HEK293T (cell line): ENCODE measurements around the gene ZNF865.

Experiments used
- CTCF ChIA-PET: fragments of 350-600 bp; formaldehyde crosslinking; extraction: SDS; loops from one replicate; lab custom pipeline; 2021; ENCODE audit warnings: antibody characterized with exemption, inconsistent platforms; lab: Yijun Ruan, JAX
- POLR2A ChIA-PET: fragments of 350-600 bp; formaldehyde crosslinking; extraction: SDS; loops from one replicate; lab custom pipeline; 2020; ENCODE audit warnings: antibody characterized with exemption, inconsistent platforms; lab: Yijun Ruan, JAX
- DNase-seq: peaks from one replicate; pipeline ENCODE4 v3.0.0; 2012; ENCODE audit warnings: mixed read lengths; ENCODE audit errors: extremely low spot score
- ARNT ChIP-seq: fragments of 450-650 bp; IDR thresholded peaks from 2 replicates; pipeline ENCODE4 v1.6.1; 2017; ENCODE audit warnings: mild to moderate bottlenecking
- BHLHE40 ChIP-seq: fragments of 450-650 bp; IDR thresholded peaks from 2 replicates; pipeline ENCODE4 v1.6.1; 2016; ENCODE audit warnings: mild to moderate bottlenecking, moderate library complexity, borderline replicate concordance
- CTBP1 ChIP-seq: fragments of 450-650 bp; IDR thresholded peaks from 2 replicates; pipeline ENCODE4 v1.6.1; 2016; ENCODE audit warnings: borderline replicate concordance
- ELF4 ChIP-seq: fragments of 450-650 bp; IDR thresholded peaks from 2 replicates; pipeline ENCODE4 v1.6.1; 2017; ENCODE audit warnings: antibody characterized with exemption
- FOXA1 ChIP-seq: fragments of 450-650 bp; IDR thresholded peaks from 2 replicates; pipeline ENCODE4 v1.6.1; 2016; ENCODE audit warnings: mild to moderate bottlenecking
- FOXK2 ChIP-seq: fragments of 450-650 bp; IDR thresholded peaks from 2 replicates; pipeline ENCODE4 v1.6.1; 2016; ENCODE audit warnings: mild to moderate bottlenecking
- FOXM1 ChIP-seq: fragments of 450-650 bp; IDR thresholded peaks from 2 replicates; pipeline ENCODE4 v1.6.1; 2017; ENCODE audit warnings: mild to moderate bottlenecking, borderline replicate concordance
- HDGF ChIP-seq: fragments of 450-650 bp; IDR thresholded peaks from 2 replicates; pipeline ENCODE4 v1.6.1; 2017; ENCODE audit warnings: antibody characterized with exemption, borderline replicate concordance
- L3MBTL2 ChIP-seq: fragments of 450-650 bp; conservative IDR thresholded peaks from 2 replicates; pipeline ENCODE4 v1.6.1; 2016; ENCODE audit warnings: mild to moderate bottlenecking
- LEF1 ChIP-seq: fragments of 450-650 bp; IDR thresholded peaks from 2 replicates; pipeline ENCODE4 v1.6.1; 2017; ENCODE audit warnings: mild to moderate bottlenecking, borderline replicate concordance
- NFRKB ChIP-seq: fragments of 450-650 bp; IDR thresholded peaks from 2 replicates; pipeline ENCODE4 v1.6.1; 2016; ENCODE audit warnings: mild to moderate bottlenecking, moderate library complexity
- SP1 ChIP-seq: fragments of 450-650 bp; IDR thresholded peaks from 2 replicates; pipeline ENCODE4 v1.6.1; 2017
- SUZ12 ChIP-seq: fragments of 450-650 bp; IDR thresholded peaks from 2 replicates; pipeline ENCODE4 v1.6.1; 2016; ENCODE audit warnings: mild to moderate bottlenecking
- TARDBP ChIP-seq: fragments of 450-650 bp; IDR thresholded peaks from 2 replicates; pipeline ENCODE4 v1.6.1; 2016
- ZNF384 ChIP-seq: fragments of 450-650 bp; IDR thresholded peaks from 2 replicates; pipeline ENCODE4 v1.6.1; 2016
- TF ChIP-seq, protein P1 (sequence below): fragments of 450-650 bp; IDR thresholded peaks from 2 replicates; pipeline ENCODE4 v1.6.1; 2016

ZNF865 gene

DNA sequence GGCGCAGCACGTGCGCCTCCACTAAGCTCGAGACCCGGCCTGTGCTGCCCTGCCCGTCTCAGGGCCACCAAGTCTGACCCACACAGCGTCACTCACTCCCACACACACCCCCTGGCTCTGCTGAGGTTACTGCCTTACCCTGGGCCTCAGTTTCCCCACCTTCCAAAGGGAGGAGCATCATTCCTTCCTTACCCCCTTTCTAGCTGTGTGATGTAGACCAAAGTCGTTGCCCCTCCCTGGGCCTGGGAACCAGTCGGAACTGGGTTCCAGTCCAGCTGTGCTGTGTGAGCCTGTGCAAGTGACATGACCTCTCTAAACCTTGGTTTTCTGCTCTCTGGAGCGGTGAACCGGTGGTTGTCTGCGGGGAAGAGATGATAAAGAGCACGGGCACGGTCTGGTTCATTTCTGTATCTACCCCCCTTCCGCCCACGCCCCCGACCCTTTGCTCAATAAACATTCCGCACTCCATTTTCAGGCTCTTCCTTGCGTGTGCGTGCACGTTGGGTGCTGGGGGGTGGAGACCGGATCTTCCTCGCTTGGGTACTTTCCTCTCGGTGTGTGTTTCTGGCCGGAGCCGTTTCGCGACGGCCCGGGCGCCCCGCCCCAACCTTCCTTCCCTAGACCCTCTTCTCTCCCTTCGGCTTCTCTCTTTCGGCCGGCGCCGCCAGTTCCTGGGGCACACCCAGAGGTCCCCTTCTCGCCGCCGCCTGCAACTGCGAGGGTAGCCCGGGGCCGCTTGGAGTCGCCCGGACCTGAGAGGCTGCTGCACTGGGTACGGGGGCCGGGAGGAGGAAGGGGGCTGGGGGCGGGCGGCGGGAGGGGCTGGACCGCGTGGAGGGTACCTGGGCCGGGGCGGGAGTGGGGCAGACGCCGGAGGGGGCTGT, 37.8 kb downstream of the ZNF865 start, which contains the start of gene ZNF581:
Gene ZNF581 (plus strand): TSS at position 647 of the 884 bp plus-strand sequence. CDS start 923 bp downstream, outside the sequence.
- peak; percentile 61 for DNase-seq
- ChIA-PET POLR2A (interaction anchor here (0.7 to 1.9 kb wide), 3 partner anchors 11 to 45 kb away, joined by 3 to 13 read pairs (median 4); partner anchors contain the start of genes U2AF2 and ZNF784), CTCF (interaction anchor here (1.6 kb wide), 1 partner anchor 11 kb away, joined by 7 read pairs; no protein-coding TSS in a partner anchor)
- TF ChIP-seq ELF4 (no peak), FOXM1 (peak; percentile 63; the same call in 1 of the 2 replicates), NFRKB (no peak), BHLHE40 (no peak), ARNT (peak; percentile 90), SUZ12 (no peak), CTBP1 (peak; percentile 64; the same call in 1 of the 2 replicates), SP1 (no peak)

DNA sequence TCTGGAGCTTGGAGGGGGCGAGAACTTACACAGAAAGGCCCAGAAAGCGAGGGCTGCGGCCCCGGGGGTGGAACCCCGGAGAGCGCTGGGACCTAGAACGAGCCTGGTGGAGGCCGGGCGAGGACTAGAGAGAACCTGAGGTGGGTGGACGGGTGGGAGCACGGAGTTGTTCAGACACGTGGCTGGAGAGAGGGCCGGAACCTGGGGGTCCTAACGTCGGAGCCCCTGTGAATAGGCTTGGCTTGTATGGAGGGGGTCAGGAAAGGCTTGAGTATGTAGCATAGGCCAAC, 38.4 kb downstream of the ZNF865 start:
- TF ChIP-seq FOXK2 (no peak), HDGF (no peak), FOXM1 (no peak), ZNF384 (no peak), L3MBTL2 (no peak)
- no peak for DNase-seq
- CTCF ChIA-PET: no interaction called here
- POLR2A ChIA-PET: no interaction called here

DNA sequence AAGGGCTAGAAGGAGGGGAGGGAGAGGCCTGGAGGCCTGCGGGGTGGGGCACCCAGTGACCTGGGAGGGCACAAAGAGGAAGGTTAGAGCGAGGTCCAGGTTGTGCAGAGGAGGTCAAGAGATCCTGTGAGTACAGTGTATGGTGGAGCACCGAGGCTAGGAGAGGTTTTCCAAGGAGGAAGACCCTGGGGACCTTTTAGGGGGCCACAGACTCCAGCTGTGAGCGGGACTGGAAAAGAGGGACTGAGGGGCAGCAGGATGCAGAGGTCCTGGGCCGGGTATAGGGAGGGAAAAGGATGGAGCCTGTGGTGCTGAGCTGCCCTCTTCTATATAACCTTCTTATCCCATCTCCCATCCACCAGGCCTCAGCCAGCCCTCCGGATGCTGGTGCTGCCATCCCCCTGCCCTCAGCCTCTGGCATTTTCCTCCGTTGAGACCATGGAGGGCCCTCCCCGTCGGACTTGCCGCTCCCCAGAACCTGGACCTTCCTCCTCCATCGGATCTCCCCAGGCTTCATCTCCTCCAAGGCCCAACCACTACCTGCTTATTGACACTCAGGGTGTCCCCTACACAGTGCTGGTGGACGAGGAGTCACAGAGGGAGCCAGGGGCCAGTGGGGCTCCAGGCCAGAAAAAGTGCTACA, 38.9 kb downstream of the ZNF865 start:
- POLR2A ChIA-PET: interaction anchor here (0.7 kb wide), 1 partner anchor 8 kb away, joined by 3 read pairs; no protein-coding TSS in a partner anchor
- CTCF ChIA-PET: no interaction called here
- no peak for TF ChIP-seq ARNT
- no peak for TF ChIP-seq BHLHE40
- TF ChIP-seq CTBP1: no peak
- TF ChIP-seq FOXA1: no peak
- no peak for TF ChIP-seq SP1
- TF ChIP-seq FOXM1: no peak
- TF ChIP-seq SUZ12: no peak
- TF ChIP-seq, protein P1, sequence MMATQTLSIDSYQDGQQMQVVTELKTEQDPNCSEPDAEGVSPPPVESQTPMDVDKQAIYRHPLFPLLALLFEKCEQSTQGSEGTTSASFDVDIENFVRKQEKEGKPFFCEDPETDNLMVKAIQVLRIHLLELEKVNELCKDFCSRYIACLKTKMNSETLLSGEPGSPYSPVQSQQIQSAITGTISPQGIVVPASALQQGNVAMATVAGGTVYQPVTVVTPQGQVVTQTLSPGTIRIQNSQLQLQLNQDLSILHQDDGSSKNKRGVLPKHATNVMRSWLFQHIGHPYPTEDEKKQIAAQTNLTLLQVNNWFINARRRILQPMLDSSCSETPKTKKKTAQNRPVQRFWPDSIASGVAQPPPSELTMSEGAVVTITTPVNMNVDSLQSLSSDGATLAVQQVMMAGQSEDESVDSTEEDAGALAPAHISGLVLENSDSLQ: no peak
- no peak for TF ChIP-seq HDGF
- TF ChIP-seq FOXK2: no peak
- TF ChIP-seq ZNF384: no peak
- no peak for TF ChIP-seq L3MBTL2
- no peak for TF ChIP-seq LEF1
- TF ChIP-seq NFRKB: no peak
- DNase-seq: no peak

DNA sequence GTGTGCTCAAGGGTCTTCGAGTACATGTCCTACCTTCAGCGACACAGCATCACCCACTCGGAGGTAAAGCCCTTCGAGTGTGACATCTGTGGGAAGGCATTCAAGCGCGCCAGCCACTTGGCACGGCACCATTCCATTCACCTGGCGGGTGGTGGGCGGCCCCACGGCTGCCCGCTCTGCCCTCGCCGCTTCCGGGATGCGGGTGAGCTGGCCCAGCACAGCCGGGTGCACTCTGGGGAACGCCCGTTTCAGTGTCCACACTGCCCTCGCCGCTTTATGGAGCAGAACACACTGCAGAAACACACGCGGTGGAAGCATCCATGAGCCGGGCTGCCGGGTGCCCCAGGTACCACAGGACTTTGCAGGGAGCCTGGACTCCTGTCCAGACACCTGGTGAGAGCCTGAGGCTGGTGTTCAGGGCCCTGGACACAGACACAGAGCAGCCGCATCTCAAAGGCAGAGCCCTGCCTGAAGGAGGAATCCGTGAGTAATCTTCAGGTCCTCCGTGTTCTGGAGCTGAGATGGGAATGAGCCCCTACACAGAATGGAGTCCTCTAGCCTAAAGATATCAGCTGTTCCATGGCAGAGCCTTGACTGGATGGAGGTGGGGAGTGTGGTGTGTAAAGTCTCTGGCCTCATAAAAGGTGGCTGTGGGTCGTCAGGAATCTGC, 39.5 kb downstream of the ZNF865 start:
- DNase-seq: no peak
- POLR2A ChIA-PET: interaction anchor here (0.7 to 1.8 kb wide), 2 partner anchors 8 to 10 kb away, joined by 3 to 6 read pairs; partner anchors contain the start of gene U2AF2
- CTCF ChIA-PET: no interaction called here
- TF ChIP-seq, protein P1: no peak

DNA sequence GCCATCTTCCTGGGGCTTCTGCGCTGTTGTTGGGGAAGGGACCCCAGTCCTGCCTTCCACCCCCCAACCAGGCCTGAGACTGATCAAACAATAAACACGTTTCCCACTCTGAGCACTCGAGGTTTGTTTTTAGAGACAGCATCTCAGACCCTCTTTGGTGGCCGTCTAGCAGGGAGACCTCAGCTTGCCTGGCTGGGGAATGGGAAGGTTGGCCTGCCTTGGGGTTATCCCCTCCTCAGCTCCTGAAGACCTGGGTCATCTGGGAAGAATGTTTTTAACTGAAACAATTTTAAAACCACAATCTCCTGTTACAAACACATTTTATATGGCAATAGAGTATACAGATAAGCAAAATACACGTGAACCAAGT, 40.0 kb downstream of the ZNF865 start:
- ChIA-PET POLR2A (interaction anchor here (1.6 to 1.8 kb wide), 2 partner anchors 9 to 11 kb away, joined by 4 to 6 read pairs; partner anchors contain the start of gene U2AF2), CTCF (no interaction called here)
- no peak for DNase-seq
- TF ChIP-seq ZNF384: no peak
- TF ChIP-seq L3MBTL2: no peak
- no peak for TF ChIP-seq SUZ12
- TF ChIP-seq FOXK2: no peak
- TF ChIP-seq NFRKB: no peak
- no peak for TF ChIP-seq LEF1
- no peak for TF ChIP-seq HDGF

DNA sequence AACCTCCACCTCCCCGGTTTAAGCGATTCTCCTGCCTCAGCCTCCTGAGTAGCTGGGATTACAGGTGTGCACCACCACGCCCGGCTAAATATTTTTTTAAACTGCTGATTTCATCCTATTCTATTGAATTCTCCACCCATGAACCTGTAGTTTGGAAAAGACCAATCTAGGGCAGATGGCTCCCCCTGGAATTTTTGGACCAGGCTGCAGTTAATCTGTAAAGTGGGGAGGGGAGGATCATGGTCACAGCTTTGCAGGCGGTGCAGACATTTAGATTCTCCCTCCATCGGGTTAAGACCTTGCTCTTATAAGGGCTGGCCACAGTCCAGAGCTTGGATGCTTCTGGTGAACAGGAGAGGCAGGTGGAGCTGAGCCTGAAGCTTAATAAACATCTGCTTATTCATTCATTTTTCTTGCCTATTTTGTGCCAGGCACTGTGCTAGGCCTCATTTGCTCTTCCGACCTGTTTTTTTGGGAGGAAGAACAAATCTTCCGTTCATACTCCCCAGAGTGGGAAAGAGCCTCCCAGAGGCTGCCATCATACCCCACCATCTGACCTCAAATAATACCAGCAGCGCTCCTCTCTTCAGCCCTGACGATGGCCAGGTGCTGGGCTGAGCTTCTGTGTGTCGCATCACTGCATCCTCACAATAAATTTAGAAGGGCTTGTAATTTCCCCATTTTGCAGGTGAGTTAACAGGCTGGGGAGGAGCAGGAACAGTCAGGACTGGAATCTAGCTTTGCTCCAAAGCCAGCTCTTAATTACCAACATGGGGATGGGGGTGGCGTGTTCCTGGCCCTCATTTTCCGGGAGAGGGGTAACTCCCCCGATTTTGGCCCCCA, 41.7 kb downstream of the ZNF865 start:
- DNase-seq: no peak
- POLR2A ChIA-PET: interaction anchor here (0.8 to 1.6 kb wide), 8 partner anchors 10 to 66 kb away, joined by 3 to 6 read pairs (median 4); partner anchors contain the start of genes FIZ1 and ZNF579
- CTCF ChIA-PET: interaction anchor here (0.9 to 1.5 kb wide), 2 partner anchors 14 to 24 kb away, joined by 4 to 12 read pairs; no protein-coding TSS in a partner anchor

More for the DNA sequence above, 41.7 kb downstream of the ZNF865 start:
- TF ChIP-seq FOXK2: no peak
- no peak for TF ChIP-seq BHLHE40
- TF ChIP-seq L3MBTL2: no peak
- TF ChIP-seq HDGF: no peak
- no peak for TF ChIP-seq SUZ12
- TF ChIP-seq FOXA1: no peak
- TF ChIP-seq TARDBP: no peak
- no peak for TF ChIP-seq FOXM1
- TF ChIP-seq, protein P1: no peak
